Inferior parietal cortex (tissue), 1 donor: Measurements from ENCODE around the gene HNRNPA0.

Experiments used
- DNase-seq: peaks from one replicate; pipeline ENCODE4 v3.0.0-alpha.2; 2016; ENCODE audit errors: extremely low spot score

Gene HNRNPA0

DNA sequence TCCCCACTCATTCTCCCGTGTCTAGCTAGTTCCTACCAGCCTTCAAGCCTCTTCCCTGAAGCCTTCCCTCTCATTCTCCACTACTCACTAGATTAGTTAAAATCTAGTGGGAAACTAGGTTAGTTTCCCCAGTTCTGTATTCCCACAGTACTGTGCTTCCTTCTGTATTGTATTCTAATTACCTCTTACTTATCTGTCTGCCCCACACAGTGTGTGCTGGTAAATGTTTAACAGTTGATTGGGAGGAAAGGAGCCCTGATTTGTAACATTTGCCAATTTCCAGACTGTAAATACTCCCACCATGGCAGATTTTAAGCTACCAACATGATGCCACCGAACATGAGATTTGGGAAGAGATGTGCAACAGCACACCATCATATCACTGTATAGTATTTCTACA lies 26.5 kb downstream of the HNRNPA0 start:
- no peak for DNase-seq

DNA sequence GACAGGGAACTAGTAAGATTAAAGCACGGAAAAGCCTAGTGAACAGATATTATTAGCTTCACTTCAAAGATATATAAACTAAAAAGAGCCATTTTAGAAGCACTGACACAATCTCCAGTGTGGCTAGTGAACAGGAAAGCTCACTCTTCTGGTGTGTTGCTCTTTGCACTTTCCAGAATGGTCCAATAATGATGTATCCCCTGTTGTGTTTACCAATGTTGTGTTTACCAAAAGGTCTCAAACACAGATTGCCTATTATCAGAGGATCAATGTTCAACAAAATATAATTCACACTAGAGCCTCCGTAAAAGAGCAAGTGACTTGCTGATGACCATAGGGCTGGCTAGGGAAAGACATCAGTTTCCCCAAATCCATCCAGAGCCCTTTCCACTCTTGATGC lies 29.9 kb downstream of the HNRNPA0 start:
- no peak for DNase-seq

DNA sequence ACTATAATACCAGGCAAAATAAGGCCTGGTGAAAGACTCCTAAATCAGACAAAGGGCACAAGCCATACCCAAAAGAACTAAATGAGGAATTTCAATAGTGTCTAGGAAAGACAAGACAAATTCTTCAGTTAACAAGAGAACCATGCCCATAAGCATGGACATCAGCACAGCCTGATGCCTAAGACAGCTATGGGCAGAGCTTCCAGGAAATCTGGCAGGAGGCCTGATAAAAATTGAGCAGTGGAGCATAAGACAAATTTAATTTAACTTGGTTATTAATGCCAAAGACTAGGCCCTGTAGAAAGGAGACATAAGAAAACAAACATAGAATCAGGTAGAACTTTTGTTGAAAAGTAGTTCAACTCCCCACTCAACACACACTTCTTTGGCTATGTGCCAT lies 35.6 kb downstream of the HNRNPA0 start:
- no peak for DNase-seq

DNA sequence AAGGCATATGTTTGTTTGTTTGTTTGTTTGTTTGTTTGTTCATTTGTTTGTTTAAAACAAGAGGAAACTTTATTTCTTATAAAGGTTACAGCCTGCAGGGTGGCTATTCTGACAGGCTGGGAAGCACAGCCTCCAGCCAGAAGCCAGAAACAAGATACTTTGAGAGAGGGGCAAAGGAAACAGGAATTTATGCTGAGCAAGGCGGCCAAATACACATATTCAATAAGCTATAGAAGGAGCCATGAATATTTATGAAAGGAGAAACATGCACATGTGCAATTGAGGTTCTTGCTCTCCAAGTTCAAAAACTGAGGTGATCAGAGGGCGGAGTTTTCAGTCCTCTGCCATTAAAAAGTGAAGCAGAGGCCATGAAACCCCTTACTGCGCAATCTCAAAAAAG lies 37.8 kb downstream of the HNRNPA0 start:
- no peak for DNase-seq

DNA sequence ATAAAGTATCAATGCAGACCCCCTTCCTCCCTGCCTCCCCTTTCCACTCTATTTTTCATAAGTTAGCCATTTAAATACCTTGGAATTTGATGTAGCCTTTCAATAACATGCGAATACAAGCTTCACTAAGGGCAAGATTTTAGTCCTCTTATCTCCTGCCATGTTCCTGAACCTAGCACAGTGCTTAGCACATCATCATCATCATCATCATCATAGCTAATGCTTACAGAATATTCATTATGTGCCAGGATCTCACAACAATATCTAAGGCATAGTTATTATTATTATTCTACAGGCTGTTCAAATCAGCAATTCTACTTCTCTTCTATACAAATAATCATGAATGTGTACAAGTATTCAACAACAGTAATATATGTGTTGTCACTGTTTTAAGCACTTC lies 38.7 kb downstream of the HNRNPA0 start:
- no peak for DNase-seq

DNA sequence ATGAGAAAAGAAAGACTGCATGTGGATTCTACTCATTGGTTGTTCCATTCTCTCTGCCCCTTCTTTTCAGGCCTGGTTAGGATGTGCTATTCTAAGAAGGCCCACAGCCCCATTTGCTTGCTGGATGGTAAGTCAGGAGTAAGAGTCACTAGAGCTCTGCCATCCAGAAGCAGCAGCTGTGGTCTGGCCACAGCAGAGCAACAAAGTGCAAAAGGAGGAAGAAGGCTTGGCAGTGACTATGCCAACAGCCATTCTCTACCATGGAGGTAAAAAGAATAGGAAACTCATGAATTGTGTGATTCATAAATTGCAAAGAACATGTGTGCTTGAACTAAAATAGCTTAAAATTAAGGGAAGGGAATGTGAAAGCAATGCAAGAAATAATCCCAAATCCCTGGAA lies 39.2 kb downstream of the HNRNPA0 start:
- DNase-seq: no peak

DNA sequence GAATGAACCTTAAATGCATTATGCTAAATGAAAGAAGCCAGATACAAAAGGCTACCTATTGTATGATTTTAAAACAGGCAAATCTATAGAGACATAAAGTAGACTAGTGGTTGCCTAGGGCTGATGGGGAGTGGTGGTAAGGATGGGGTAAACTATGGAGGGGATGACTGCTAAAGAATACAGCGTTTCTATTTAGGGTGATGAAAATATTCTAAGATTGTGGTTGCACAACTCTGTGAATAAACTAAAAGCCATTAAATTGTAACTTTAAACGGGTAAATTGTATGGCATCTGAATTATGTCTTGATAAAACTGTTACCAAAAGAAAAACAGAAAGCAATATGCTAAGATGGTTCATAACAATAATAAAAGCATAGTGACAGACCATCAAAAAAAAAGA lies 39.7 kb downstream of the HNRNPA0 start:
- DNase-seq: no peak

DNA sequence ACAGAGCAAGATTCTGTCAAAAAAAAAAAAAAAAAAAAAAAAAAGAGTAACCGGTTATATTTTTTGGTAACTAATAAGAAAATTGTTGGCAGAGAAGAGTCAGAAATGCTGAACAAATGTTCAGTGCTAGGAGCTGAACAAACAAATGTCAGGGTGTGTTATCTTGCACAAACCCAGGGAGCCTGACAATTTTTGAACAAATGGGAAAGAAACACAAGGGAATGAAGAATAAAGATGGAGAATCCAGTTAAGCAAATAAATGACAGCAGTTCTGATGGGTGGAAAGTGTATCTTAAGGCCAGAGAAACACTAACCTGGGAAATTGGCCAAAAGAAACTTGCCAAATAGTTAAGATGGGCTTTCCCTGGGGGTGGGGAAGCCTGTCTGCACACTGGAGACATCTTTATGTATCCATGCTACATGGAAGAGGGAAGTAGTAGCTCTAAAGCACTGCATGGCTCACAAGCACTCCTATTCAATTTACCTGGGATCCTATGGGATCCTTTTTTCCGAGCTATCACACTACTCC lies 42.0 kb downstream of the HNRNPA0 start:
- DNase-seq: no peak

DNA sequence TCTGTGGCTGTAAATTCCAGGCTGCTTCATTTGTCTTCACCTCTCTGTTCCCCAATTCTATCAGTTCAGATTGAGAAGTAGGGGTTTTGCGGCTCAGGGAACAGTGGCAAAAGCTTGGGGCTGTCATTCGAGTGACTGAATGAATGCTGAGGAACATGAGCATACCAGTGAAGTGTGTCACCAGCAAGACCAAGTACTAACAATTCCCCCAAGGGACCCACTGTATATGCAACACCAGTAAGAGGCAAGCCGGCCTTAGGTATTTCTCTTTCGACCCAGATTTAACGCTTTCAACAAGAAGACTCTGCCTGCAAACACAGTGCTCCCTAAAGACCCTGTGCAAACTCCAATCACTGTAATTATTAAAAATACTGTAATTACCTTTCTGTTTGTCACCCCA lies 44.1 kb downstream of the HNRNPA0 start:
- DNase-seq: no peak

DNA sequence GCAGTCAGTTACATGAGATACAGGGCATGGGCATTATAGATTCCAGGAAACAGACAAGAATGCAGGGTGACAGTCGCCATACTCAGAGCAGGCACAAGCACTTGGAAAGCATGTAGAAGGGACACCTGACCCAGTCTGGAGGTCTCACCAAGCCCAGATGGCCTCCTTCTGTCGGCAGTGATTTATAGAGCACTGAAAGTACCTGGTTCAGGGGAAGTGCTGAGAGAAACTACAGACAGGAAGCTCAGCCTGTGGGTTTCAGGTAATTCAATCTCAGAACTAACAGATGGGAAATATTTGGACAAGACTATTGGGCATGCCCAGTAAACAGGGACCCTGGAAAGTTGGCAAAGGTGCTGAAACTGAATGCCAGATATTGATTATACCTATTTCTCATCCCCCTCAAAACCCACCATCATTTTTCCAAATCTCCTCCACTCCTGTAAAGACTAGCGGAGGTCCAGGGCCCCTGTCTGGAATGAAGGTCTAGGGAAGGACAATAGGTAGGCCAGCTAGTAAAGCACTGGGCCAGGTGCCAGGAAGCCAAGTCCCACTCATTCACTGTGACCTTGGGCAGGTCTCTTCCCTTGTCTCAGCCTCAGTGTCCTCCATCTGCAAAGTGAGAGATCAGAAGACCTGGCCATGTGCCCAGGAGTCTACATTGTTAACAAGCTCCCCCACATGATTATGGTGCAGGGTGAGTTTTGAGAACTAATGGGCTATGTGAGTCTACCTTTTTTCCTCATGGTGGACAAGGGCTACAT lies 45.2 kb downstream of the HNRNPA0 start:
- DNase-seq: no peak

DNA sequence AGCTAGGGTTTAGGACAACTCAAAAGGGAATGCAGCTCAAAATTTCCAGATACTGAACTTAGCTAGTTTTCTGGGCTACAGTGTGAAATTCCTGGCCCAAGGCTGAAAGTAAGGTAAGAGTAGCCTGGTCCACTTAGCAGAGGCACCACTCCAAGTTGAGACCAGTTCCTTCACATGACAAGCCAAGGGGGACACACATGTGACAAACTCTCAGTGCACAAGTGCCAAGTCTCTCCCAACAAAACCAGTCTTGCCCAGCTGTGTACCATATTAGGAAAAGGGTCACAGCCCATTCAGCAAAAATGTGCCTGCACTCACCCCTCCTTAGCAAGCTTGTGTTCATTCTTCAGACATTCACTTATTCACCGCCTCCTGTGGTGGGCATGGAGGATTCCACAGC lies 46.1 kb downstream of the HNRNPA0 start:
- DNase-seq: no peak

DNA sequence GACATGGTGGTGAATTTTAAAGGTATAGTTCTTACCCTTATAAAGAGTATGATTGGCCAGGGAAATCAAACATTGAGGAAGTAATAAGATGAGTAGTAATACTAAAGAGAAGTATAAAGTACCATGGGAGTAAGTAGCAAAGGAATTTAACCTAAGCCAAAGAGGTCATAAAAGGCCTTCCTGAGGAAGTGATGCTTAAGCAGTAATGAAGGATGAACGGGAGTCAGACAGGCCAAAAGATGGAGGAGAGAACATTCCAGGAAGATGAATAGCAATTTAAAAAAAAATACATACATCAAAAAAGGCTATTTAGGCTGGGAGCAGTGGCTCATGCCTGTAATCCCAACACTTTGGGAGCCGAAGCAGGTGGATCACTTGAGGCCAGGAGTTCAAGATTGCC lies 47.3 kb downstream of the HNRNPA0 start:
- DNase-seq: no peak

DNA sequence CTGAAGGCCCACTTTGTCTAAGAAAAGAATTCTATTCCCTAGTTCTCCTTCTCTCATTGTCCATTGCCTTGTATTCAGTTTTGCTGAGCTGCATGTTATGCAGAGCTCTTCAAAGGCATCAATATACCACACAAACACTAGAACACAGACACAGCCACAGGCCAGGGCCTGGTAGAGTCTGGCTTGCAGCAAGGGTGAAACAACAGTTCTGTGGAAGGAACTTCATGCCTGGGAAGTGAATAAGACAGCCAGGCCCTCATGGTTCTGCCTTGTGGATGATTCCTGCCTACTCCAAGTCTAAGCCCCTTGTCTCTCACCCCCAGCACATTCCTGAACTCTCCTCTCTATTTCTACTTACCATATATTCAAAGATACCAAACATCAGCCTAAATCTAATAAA lies 49.1 kb downstream of the HNRNPA0 start:
- no peak for DNase-seq

DNA sequence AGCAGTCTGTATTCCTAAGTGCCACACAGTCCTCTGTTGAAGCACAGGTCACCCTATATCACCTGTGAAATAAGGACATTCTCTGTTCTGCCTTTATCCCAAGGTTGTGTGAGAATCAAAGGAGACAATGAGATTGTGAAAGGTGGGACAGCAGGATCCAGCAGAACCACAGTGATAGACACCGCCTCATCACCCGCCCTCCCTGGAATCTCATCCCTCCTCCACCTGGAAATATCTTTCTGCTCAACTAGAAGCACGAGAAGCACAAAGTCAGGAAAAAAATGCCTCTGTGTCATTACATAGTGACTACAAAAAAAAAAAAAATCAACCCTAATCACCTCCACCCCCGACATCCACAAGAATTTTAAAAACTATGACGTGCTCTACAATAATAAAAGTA lies 50.6 kb downstream of the HNRNPA0 start:
- DNase-seq: no peak

DNA sequence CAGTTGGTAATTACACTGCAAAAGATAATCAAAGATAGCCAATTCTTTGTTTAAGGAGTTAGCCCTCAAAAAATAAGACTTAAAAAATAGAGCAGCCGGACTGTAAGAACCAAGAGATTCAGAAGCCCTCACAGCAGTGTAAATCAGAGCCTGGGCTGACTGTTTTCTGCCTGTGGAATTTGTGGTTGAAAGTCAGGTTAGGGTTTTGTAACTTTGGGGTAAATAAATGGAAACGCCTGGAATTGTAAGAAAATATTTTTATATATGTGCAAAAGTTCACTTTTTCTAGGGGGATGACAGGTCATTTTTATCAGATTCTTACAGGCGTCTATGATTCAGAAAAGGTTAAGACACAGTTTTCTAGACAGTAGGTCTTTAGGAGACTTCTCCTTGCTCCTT lies 53.9 kb downstream of the HNRNPA0 start:
- DNase-seq: no peak

DNA sequence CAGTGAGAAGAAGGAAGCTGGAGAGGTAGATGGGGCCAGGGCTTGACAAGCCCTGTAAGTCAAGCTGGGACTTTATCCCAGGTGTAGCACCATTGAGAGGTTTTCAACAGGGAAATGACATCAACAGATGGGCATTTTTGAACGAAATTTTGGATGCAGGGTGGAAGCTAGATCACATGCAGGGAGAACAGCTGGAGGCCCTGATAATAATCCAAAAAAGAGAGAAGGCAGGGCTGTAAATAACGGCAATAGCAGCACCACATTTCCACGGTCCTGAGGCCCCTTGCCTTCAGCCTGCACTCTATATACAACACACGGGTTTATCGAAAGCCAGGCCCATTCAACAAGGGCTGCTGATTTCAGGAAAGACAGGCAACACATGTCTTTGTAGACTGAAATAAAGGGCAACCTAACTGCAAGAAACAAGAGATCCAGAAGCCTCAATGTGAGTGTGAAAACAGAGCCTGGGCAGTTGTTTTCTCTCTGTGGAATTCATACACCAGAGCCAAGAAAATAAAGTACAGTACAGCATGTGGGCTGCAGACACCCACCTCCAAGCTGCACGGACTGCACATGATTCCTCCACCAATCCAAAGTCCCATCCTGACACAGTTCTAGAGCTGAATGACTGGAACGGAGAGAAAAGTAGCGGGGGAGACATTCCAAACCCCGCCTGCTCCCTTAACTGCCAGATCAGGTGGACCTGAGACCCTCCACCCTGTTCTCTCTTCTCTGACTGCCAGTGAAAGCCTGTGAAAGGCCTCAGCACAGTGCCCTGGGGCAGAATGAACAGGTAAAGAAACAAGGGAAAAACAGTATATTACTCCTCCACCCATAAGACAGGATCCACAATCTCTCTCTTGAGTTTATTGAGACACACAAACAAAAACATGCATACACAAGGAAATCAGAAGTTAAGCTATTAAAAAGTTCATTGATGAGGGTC lies 54.6 kb downstream of the HNRNPA0 start:
- peak; percentile 42 for DNase-seq

DNA sequence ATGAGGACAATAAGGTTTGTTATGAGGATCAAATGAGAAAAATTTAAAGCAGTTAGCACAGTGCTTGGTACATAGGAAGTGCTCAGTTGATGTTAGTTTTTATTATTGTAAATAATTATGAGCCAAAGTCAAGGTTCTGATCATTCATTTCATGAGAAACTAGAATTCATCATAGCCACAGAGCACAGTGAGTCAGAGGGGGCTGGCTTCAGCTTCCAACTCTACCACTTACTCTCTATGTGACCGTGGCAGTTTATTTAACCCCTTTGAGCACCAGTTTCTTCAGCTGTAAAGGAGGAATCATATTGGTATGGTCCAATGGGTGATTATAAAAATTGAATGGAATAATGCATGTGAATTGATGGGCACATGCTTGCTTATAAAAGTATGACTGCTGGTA lies 57.7 kb downstream of the HNRNPA0 start:
- no peak for DNase-seq

DNA sequence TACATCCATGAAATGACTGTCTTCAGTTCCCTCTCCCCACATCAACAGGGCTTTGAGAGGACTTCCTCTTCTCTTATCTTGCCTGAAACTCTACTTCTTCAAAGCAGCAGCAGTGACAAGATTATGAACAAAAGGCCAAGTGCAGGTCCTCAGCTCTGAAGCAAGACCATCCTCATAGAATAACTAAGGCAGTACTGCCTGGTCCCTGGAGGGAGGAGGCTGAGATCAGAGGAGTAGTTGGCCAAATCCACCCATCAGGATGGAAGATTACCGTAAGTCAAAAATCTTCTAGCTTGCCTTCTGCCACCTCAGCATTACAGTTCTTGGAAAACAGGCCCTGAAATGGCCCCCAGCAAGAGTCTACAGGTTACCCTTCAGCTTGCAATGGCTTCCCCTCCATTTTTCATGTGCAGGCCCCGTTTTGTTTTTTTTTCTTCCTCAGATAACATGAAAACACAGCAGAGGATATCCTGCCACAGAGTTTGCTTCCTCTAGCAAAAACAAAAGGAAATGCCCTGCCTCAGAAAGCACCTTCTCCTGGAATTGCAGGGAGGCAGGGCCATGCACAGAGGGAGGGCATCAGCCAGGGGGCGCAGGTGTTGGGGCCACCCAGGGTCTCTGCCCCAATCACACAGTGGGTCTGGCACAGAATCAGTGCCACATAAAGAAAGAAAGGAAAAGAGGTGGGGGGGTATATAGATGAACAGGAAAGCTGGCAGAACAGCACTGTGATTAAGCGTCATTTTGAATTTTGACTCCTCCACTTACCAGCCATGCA lies 58.3 kb downstream of the HNRNPA0 start:
- DNase-seq: no peak
